ENCODE results near the gene FLII.

- no peak for TF ChIP-seq SIN3A (conservative IDR thresholded peaks at IDR 0.05 in 1 of 2, IDR thresholded peaks at IDR 0.05 in 1 of 2; ENCODE audit: low read depth in 1 of 2, low read length in 2 of 2)
- no peak for TF ChIP-seq EGR1 (IDR thresholded peaks at IDR 0.05; ENCODE audit: borderline replicate concordance, low read depth, low read length)
Measured at GRCh38 chr17:18254888-18255649, 3.5 kb downstream of the FLII start.
